NB4 (cell line): ENCODE measurements around the gene TCF12.

Source experiments
- MYC ChIP-seq: IDR thresholded peaks from 2 replicates; pipeline ENCODE4 v1.6.1; 2011; ENCODE audit warnings: low read depth, low read length
- POLR2A ChIP-seq: IDR thresholded peaks from 2 replicates; pipeline ENCODE4 v1.6.1; 2011; ENCODE audit warnings: mild to moderate bottlenecking; ENCODE audit not compliant: insufficient read length; ENCODE audit errors: extremely low read depth
- TF ChIP-seq, protein P1 (sequence below): IDR thresholded peaks from one replicate; pipeline ENCODE4 v1.5.1; 2012; ENCODE audit warnings: low read depth, low read length

DNA sequence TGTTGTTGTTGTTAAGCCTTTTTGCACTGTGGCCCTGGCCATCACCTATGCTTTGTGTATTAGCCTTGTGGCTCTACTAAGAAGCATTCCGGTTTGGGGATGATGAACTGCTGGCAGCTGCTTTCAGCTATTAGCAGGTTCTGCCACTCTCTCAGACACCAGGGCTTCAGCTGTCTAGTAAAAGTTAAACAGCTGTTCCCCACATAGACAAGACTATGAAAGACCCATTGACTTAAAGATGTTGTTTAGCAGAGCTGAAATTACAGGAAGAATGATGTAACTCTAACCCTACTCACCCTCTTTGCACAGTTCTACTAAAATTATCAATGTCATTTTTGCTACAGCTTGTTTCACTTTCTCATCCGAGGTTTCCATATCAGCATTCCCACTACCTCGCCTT, 326.7 kb downstream of the TCF12 start:
- TF ChIP-seq, protein P1, sequence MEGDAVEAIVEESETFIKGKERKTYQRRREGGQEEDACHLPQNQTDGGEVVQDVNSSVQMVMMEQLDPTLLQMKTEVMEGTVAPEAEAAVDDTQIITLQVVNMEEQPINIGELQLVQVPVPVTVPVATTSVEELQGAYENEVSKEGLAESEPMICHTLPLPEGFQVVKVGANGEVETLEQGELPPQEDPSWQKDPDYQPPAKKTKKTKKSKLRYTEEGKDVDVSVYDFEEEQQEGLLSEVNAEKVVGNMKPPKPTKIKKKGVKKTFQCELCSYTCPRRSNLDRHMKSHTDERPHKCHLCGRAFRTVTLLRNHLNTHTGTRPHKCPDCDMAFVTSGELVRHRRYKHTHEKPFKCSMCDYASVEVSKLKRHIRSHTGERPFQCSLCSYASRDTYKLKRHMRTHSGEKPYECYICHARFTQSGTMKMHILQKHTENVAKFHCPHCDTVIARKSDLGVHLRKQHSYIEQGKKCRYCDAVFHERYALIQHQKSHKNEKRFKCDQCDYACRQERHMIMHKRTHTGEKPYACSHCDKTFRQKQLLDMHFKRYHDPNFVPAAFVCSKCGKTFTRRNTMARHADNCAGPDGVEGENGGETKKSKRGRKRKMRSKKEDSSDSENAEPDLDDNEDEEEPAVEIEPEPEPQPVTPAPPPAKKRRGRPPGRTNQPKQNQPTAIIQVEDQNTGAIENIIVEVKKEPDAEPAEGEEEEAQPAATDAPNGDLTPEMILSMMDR = no peak
- TF ChIP-seq POLR2A = no peak
- no peak for TF ChIP-seq MYC
